ENCODE data around the gene BTBD6.
A peak's percentile ranks its signal among the peaks of the same experiment; 100 is the strongest.

BTBD6 gene

GRCh38 chr14:105226198-105226597 lies 22.1 kb upstream of the BTBD6 start:
- intact Hi-C loops (cut with DNase I): no loop called here
- DNase-seq: peak in 2 of 10 donors; percentile 38 to 52

GRCh38 chr14:105227346-105227745 lies 21.0 kb upstream of the BTBD6 start:
- peak in 3 of 10 donors; percentile 7 to 47 (median 43) for DNase-seq
- intact Hi-C loops (cut with DNase I): no loop called here

GRCh38 chr14:105228562-105228961 lies 19.8 kb upstream of the BTBD6 start:
- intact Hi-C loops (cut with DNase I): no loop called here
- DNase-seq: peak in 2 of 10 donors; percentile 37 to 82

- peak in 2 of 10 donors; percentile 57 to 79 for DNase-seq
- intact Hi-C loops (cut with DNase I): no loop called here
Observed at GRCh38 chr14:105229099-105229655, 19.2 kb upstream of the BTBD6 start.

GRCh38 chr14:105240811-105241576 lies 7.3 kb upstream of the BTBD6 start:
- intact Hi-C loops (cut with DNase I): no loop called here
- peak in 3 of 10 donors; percentile 65 to 76 (median 76) for DNase-seq

GRCh38 chr14:105241641-105242040 lies 6.7 kb upstream of the BTBD6 start:
- intact Hi-C loops (cut with DNase I): no loop called here

GRCh38 chr14:105244334-105244733 lies 4.0 kb upstream of the BTBD6 start:
- intact Hi-C loops (cut with DNase I): no loop called here
- DNase-seq: peak in 3 of 10 donors; percentile 39 to 74 (median 57)

More at GRCh38 chr14:105241641-105242040, 6.7 kb upstream of the BTBD6 start:
- DNase-seq: peak in 3 of 10 donors; percentile 44 to 75 (median 70)

GRCh38 chr14:105247026-105247425 lies 1.3 kb upstream of the BTBD6 start:
- DNase-seq: peak in 2 of 10 donors; percentile 54 to 79
- intact Hi-C loops (cut with DNase I): no loop called here

- peak in 2 of 10 donors; percentile 80 to 82 for DNase-seq
- intact Hi-C loops (cut with DNase I): no loop called here
Observed at GRCh38 chr14:105247715-105248367, 492 bp upstream of the BTBD6 start.

GRCh38 chr14:105249182-105250007 lies 1.1 kb downstream of the BTBD6 start:
- peak in 2 of 10 donors; percentile 80 to 86 for DNase-seq
- intact Hi-C loops (cut with DNase I): no loop called here

- peak in 3 of 10 donors; percentile 69 to 74 (median 71) for DNase-seq
- intact Hi-C loops (cut with DNase I): no loop called here
Observed at GRCh38 chr14:105250008-105250366, 1.7 kb downstream of the BTBD6 start.

- intact Hi-C loops (cut with DNase I): no loop called here
- DNase-seq: no peak
Observed at GRCh38 chr14:105250986-105251385, 2.7 kb downstream of the BTBD6 start.

GRCh38 chr14:105251920-105252319 lies 3.6 kb downstream of the BTBD6 start:
- DNase-seq: peak in 1 of 10 donors; percentile 53
- intact Hi-C loops (cut with DNase I): no loop called here

GRCh38 chr14:105252552-105253328 lies 4.4 kb downstream of the BTBD6 start:
- intact Hi-C loops (cut with DNase I): no loop called here
- peak in 2 of 10 donors; percentile 64 to 65 for DNase-seq

- intact Hi-C loops (cut with DNase I): no loop called here
- peak in 2 of 10 donors; percentile 49 to 62 for DNase-seq
Observed at GRCh38 chr14:105253329-105253682, 5.0 kb downstream of the BTBD6 start.

GRCh38 chr14:105255021-105255507 lies 6.7 kb downstream of the BTBD6 start:
- DNase-seq: peak in 2 of 10 donors; percentile 29 to 52
- intact Hi-C loops (cut with DNase I): no loop called here

GRCh38 chr14:105256292-105256960 lies 8.1 kb downstream of the BTBD6 start:
- intact Hi-C loops (cut with DNase I): no loop called here
- DNase-seq: peak in 3 of 10 donors; percentile 60 to 82 (median 69)

GRCh38 chr14:105257464-105257863 lies 9.1 kb downstream of the BTBD6 start:
- DNase-seq: peak in 2 of 10 donors; percentile 59

GRCh38 chr14:105258846-105259245 lies 10.5 kb downstream of the BTBD6 start:
- intact Hi-C loops (cut with DNase I): no loop called here
- no peak for DNase-seq

More at GRCh38 chr14:105257464-105257863, 9.1 kb downstream of the BTBD6 start:
- intact Hi-C loops (cut with DNase I): no loop called here

Measured in posterior cingulate gyrus (tissue), 11 donors.